ENCODE data around the gene POLR2A.

Gene POLR2A

DNA sequence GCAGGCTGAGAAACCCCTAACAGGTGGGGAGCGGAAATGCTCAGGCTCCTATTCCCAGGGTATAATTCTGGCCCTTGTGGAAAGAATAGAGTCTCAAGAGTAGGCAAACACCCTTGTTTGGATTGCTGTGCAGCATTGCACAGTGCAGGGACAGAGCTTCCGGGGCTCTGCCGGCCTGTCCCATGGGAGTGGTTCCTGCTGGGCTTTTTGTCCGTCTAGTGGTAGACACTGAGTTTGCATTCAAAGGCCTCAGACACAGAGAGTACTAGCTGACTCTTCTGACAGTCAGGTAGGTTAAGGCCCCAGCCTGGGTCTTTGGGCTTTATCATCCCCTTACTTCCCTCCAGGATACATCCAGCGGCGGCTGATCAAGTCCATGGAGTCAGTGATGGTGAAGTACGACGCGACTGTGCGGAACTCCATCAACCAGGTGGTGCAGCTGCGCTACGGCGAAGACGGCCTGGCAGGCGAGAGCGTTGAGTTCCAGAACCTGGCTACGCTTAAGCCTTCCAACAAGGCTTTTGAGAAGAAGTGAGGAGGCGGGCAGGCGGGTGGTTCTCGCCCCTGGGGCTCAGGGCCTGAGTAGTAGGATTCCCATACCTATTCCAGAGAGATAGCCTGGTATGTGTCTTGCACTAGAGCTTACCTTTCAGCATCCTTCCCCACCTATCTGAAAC lies 18.1 kb downstream of the POLR2A start:
- no peaks in the 10 kb centered on the region for H3K27me3 ChIP-seq (ENCODE audit: control insufficient read depth in 5 of 5, insufficient read depth in 4 of 5, low read length in 5 of 5)
- no peak overlapping the region for H3K27ac ChIP-seq (ENCODE audit: low read depth, low read length)
- peaks cover 0 to 8% (median 0%) of the 10 kb centered on the region in 5 donors for H3K4me1 ChIP-seq (ENCODE audit: control insufficient read depth in 5 of 5, insufficient read depth in 5 of 5, low read length in 5 of 5)
- H3K9me3 ChIP-seq (ENCODE audit: control insufficient read depth in 5 of 5, low read length in 5 of 5): no peaks in the 10 kb centered on the region
- H3K9ac ChIP-seq (ENCODE audit: low read length in 5 of 5): no peak overlapping the region
- H3K4me3 ChIP-seq (ENCODE audit: low read depth in 1 of 5, low read length in 5 of 5): no peak overlapping the region
- peaks cover 20 to 95% (median 85%) of the 10 kb centered on the region in 5 donors for H3K36me3 ChIP-seq (ENCODE audit: control insufficient read depth in 5 of 5, insufficient read depth in 5 of 5, low read length in 5 of 5)

DNA sequence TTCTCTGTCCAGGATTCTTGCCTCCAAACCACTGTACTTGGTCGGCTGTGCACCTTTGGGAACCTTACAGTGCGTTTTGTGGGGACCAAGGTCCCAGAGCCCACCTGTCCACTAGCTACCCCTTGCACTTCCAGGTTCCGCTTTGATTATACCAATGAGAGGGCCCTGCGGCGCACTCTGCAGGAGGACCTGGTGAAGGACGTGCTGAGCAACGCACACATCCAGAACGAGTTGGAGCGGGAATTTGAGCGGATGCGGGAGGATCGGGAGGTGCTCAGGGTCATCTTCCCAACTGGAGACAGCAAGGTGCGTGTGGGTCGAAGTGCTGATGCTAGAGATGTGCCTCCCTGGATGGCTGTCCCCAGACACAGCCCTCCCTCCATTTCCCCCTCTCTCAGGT lies 18.8 kb downstream of the POLR2A start:
- H3K36me3 ChIP-seq (ENCODE audit: control insufficient read depth in 5 of 5, insufficient read depth in 5 of 5, low read length in 5 of 5): peaks cover 20 to 94% (median 82%) of the 10 kb centered on the region in 5 donors
- no peaks in the 10 kb centered on the region for H3K27me3 ChIP-seq (ENCODE audit: control insufficient read depth in 5 of 5, insufficient read depth in 4 of 5, low read length in 5 of 5)
- H3K9ac ChIP-seq (ENCODE audit: low read length in 5 of 5): no peak overlapping the region
- peaks cover 0 to 1% (median 0%) of the 10 kb centered on the region in 5 donors for H3K4me1 ChIP-seq (ENCODE audit: control insufficient read depth in 5 of 5, insufficient read depth in 5 of 5, low read length in 5 of 5)
- no peak overlapping the region for H3K27ac ChIP-seq (ENCODE audit: low read depth, low read length)
- H3K9me3 ChIP-seq (ENCODE audit: control insufficient read depth in 5 of 5, low read length in 5 of 5): no peaks in the 10 kb centered on the region
- no peak overlapping the region for H3K4me3 ChIP-seq (ENCODE audit: low read depth in 1 of 5, low read length in 5 of 5)

DNA sequence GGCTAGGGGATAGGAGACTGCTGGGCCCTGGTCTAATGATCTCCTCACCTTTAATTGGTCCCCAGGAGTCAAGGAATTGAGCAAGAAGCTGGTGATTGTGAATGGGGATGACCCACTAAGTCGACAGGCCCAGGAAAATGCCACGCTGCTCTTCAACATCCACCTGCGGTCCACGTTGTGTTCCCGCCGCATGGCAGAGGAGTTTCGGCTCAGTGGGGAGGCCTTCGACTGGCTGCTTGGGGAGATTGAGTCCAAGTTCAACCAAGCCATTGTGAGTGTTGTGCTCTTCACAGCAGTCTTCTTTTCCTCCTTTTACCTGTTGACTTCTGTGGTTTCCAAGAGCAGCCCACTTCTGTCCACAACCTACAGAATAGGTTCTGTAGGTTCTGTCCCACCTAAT lies 19.4 kb downstream of the POLR2A start:
- Histone ChIP-seq H3K9ac (ENCODE audit: low read length in 5 of 5) (no peak overlapping the region), H3K27me3 (ENCODE audit: control insufficient read depth in 5 of 5, insufficient read depth in 4 of 5, low read length in 5 of 5) (no peaks in the 10 kb centered on the region), H3K27ac (ENCODE audit: low read depth, low read length) (no peak overlapping the region), H3K4me1 (ENCODE audit: control insufficient read depth in 5 of 5, insufficient read depth in 5 of 5, low read length in 5 of 5) (no peaks in the 10 kb centered on the region), H3K36me3 (ENCODE audit: control insufficient read depth in 5 of 5, insufficient read depth in 5 of 5, low read length in 5 of 5) (peaks cover 17 to 94% (median 83%) of the 10 kb centered on the region in 5 donors), H3K9me3 (ENCODE audit: control insufficient read depth in 5 of 5, low read length in 5 of 5) (no peaks in the 10 kb centered on the region), H3K4me3 (ENCODE audit: low read depth in 1 of 5, low read length in 5 of 5) (no peak overlapping the region)

DNA sequence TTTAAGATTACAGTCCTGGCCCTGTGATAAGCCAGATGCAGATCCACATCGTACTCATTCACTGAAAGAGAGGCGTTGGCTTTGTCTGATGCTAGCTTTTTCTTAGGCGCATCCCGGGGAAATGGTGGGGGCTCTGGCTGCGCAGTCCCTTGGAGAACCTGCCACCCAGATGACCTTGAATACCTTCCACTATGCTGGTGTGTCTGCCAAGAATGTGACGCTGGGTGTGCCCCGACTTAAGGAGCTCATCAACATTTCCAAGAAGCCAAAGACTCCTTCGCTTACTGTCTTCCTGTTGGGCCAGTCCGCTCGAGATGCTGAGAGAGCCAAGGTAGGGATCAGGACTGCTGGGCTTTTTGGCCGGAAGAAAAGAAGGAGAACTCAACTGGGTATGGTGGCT lies 24.0 kb downstream of the POLR2A start:
- Histone ChIP-seq H3K9ac (ENCODE audit: low read length in 5 of 5) (no peak overlapping the region), H3K9me3 (ENCODE audit: control insufficient read depth in 5 of 5, low read length in 5 of 5) (no peaks in the 10 kb centered on the region), H3K27me3 (ENCODE audit: control insufficient read depth in 5 of 5, insufficient read depth in 4 of 5, low read length in 5 of 5) (no peaks in the 10 kb centered on the region), H3K27ac (ENCODE audit: low read depth, low read length) (no peak overlapping the region), H3K36me3 (ENCODE audit: control insufficient read depth in 5 of 5, insufficient read depth in 5 of 5, low read length in 5 of 5) (peaks cover 10 to 97% (median 85%) of the 10 kb centered on the region in 5 donors), H3K4me3 (ENCODE audit: low read depth in 1 of 5, low read length in 5 of 5) (no peak overlapping the region), H3K4me1 (ENCODE audit: control insufficient read depth in 5 of 5, insufficient read depth in 5 of 5, low read length in 5 of 5) (no peaks in the 10 kb centered on the region)

DNA sequence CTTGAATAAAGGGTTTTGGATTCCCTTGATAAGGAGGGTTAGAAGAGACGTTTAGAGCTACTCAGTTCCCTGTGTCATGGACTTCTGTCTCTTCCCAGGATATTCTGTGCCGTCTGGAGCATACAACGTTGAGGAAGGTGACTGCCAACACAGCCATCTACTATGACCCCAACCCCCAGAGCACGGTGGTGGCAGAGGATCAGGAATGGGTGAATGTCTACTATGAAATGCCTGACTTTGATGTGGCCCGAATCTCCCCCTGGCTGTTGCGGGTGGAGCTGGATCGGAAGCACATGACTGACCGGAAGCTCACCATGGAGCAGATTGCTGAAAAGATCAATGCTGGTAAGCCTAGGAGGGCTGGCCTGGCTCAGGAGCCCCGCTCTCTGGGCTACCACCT lies 24.7 kb downstream of the POLR2A start:
- no peaks in the 10 kb centered on the region for H3K27me3 ChIP-seq (ENCODE audit: control insufficient read depth in 5 of 5, insufficient read depth in 4 of 5, low read length in 5 of 5)
- no peaks in the 10 kb centered on the region for H3K4me1 ChIP-seq (ENCODE audit: control insufficient read depth in 5 of 5, insufficient read depth in 5 of 5, low read length in 5 of 5)
- no peak overlapping the region for H3K27ac ChIP-seq (ENCODE audit: low read depth, low read length)
- no peak overlapping the region for H3K4me3 ChIP-seq (ENCODE audit: low read depth in 1 of 5, low read length in 5 of 5)
- no peak overlapping the region for H3K9ac ChIP-seq (ENCODE audit: low read length in 5 of 5)
- peaks cover 7 to 97% (median 85%) of the 10 kb centered on the region in 5 donors for H3K36me3 ChIP-seq (ENCODE audit: control insufficient read depth in 5 of 5, insufficient read depth in 5 of 5, low read length in 5 of 5)
- no peaks in the 10 kb centered on the region for H3K9me3 ChIP-seq (ENCODE audit: control insufficient read depth in 5 of 5, low read length in 5 of 5)

DNA sequence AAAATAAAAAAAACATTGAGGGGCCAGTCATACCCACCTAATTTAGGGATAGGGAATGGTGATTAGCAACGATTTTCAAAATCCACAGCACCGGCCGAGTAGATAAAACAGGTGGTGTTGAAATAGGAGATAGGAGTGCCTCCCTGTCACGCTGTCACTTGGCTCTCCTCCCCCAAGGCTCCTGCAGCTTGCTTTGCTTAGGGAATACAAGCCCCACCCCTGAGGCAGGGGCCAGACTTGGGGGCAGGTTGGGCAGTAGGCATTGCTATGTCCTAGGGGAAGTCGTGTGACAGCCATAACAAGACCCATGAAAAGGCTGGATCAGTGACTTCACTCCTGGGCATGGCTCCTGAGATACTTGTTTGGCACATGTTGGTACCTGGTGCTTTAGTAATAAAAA lies 25.8 kb downstream of the POLR2A start:
- H3K27ac ChIP-seq (ENCODE audit: low read depth, low read length): no peak overlapping the region
- H3K9ac ChIP-seq (ENCODE audit: low read length in 5 of 5): no peak overlapping the region
- peaks cover 6 to 90% (median 80%) of the 10 kb centered on the region in 5 donors for H3K36me3 ChIP-seq (ENCODE audit: control insufficient read depth in 5 of 5, insufficient read depth in 5 of 5, low read length in 5 of 5)
- no peaks in the 10 kb centered on the region for H3K9me3 ChIP-seq (ENCODE audit: control insufficient read depth in 5 of 5, low read length in 5 of 5)
- no peaks in the 10 kb centered on the region for H3K27me3 ChIP-seq (ENCODE audit: control insufficient read depth in 5 of 5, insufficient read depth in 4 of 5, low read length in 5 of 5)
- H3K4me3 ChIP-seq (ENCODE audit: low read depth in 1 of 5, low read length in 5 of 5): no peak overlapping the region
- peaks cover 0 to 2% (median 1%) of the 10 kb centered on the region in 5 donors for H3K4me1 ChIP-seq (ENCODE audit: control insufficient read depth in 5 of 5, insufficient read depth in 5 of 5, low read length in 5 of 5)

DNA sequence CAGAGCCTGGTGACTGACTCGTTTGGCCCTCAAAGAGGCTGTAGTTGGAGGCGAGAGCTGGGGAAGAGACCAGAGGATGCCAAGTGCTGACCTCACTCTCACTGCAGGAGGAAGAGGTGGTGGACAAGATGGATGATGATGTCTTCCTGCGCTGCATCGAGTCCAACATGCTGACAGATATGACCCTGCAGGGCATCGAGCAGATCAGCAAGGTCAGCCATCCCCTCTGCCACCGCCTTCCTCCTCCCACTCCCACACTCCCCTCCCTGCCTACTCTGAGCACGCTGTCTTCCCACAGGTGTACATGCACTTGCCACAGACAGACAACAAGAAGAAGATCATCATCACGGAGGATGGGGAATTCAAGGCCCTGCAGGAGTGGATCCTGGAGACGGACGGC lies 26.9 kb downstream of the POLR2A start:
- Histone ChIP-seq H3K4me1 (ENCODE audit: control insufficient read depth in 5 of 5, insufficient read depth in 5 of 5, low read length in 5 of 5) (peaks cover 0 to 11% (median 6%) of the 10 kb centered on the region in 5 donors), H3K9me3 (ENCODE audit: control insufficient read depth in 5 of 5, low read length in 5 of 5) (no peaks in the 10 kb centered on the region), H3K27ac (ENCODE audit: low read depth, low read length) (no peak overlapping the region), H3K9ac (ENCODE audit: low read length in 5 of 5) (no peak overlapping the region), H3K36me3 (ENCODE audit: control insufficient read depth in 5 of 5, insufficient read depth in 5 of 5, low read length in 5 of 5) (peaks cover 0 to 80% (median 78%) of the 10 kb centered on the region in 5 donors), H3K4me3 (ENCODE audit: low read depth in 1 of 5, low read length in 5 of 5) (no peak overlapping the region), H3K27me3 (ENCODE audit: control insufficient read depth in 5 of 5, insufficient read depth in 4 of 5, low read length in 5 of 5) (no peaks in the 10 kb centered on the region)

DNA sequence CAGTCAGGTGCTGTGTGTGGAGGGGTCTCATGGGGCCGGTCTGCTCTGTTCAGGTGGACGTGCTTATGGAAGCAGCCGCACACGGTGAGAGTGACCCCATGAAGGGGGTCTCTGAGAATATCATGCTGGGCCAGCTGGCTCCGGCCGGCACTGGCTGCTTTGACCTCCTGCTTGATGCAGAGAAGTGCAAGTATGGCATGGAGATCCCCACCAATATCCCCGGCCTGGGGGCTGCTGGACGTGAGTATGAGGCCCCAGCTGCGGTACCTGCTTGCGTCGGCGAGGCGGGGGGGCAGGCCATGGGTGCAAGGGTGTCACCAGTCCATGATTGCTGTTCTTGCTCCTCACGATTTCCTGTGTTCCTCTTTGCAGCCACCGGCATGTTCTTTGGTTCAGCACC lies 27.9 kb downstream of the POLR2A start:
- H3K9me3 ChIP-seq (ENCODE audit: control insufficient read depth in 5 of 5, low read length in 5 of 5): no peaks in the 10 kb centered on the region
- H3K4me3 ChIP-seq (ENCODE audit: low read depth in 1 of 5, low read length in 5 of 5): no peak overlapping the region
- H3K9ac ChIP-seq (ENCODE audit: low read length in 5 of 5): no peak overlapping the region
- H3K4me1 ChIP-seq (ENCODE audit: control insufficient read depth in 5 of 5, insufficient read depth in 5 of 5, low read length in 5 of 5): peaks cover 0 to 12% (median 6%) of the 10 kb centered on the region in 5 donors
- no peak overlapping the region for H3K27ac ChIP-seq (ENCODE audit: low read depth, low read length)
- H3K27me3 ChIP-seq (ENCODE audit: control insufficient read depth in 5 of 5, insufficient read depth in 4 of 5, low read length in 5 of 5): no peaks in the 10 kb centered on the region
- H3K36me3 ChIP-seq (ENCODE audit: control insufficient read depth in 5 of 5, insufficient read depth in 5 of 5, low read length in 5 of 5): peaks cover 0 to 71% (median 69%) of the 10 kb centered on the region in 5 donors

DNA sequence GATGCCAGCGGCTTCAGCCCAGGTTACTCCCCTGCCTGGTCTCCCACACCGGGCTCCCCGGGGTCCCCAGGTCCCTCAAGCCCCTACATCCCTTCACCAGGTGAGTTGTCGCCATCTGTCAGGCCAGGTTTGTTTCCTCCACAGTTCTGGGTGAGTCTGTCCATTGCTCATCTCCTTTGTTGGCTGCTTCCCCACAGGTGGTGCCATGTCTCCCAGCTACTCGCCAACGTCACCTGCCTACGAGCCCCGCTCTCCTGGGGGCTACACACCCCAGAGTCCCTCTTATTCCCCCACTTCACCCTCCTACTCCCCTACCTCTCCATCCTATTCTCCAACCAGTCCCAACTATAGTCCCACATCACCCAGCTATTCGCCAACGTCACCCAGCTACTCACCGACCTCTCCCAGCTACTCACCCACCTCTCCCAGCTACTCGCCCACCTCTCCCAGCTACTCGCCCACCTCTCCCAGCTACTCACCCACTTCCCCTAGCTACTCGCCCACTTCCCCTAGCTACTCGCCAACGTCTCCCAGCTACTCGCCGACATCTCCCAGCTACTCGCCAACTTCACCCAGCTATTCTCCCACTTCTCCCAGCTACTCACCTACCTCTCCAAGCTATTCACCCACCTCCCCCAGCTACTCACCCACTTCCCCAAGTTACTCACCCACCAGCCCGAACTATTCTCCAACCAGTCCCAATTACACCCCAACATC lies 28.8 kb downstream of the POLR2A start:
- no peaks in the 10 kb centered on the region for H3K27me3 ChIP-seq (ENCODE audit: control insufficient read depth in 5 of 5, insufficient read depth in 4 of 5, low read length in 5 of 5)
- H3K36me3 ChIP-seq (ENCODE audit: control insufficient read depth in 5 of 5, insufficient read depth in 5 of 5, low read length in 5 of 5): peaks cover 0 to 68% (median 62%) of the 10 kb centered on the region in 5 donors

DNA sequence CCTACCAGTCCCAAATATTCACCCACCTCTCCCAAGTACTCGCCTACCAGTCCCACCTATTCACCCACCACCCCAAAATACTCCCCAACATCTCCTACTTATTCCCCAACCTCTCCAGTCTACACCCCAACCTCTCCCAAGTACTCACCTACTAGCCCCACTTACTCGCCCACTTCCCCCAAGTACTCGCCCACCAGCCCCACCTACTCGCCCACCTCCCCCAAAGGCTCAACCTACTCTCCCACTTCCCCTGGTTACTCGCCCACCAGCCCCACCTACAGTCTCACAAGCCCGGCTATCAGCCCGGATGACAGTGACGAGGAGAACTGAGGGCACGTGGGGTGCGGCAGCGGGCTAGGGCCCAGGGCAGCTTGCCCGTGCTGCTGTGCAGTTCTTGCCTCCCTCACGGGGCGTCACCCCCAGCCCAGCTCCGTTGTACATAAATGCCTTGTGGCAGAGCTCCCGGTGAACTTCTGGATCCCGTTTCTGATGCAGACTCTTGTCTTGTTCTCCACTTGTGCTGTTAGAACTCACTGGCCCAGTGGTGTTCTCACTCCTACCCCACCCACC lies 29.8 kb downstream of the POLR2A start:
- Histone ChIP-seq H3K36me3 (ENCODE audit: control insufficient read depth in 5 of 5, insufficient read depth in 5 of 5, low read length in 5 of 5) (peaks cover 0 to 59% (median 53%) of the 10 kb centered on the region in 5 donors), H3K9ac (ENCODE audit: low read length in 5 of 5) (no peak overlapping the region)

More for the DNA sequence above, 28.8 kb downstream of the POLR2A start:
- no peak overlapping the region for H3K9ac ChIP-seq (ENCODE audit: low read length in 5 of 5)
- no peaks in the 10 kb centered on the region for H3K9me3 ChIP-seq (ENCODE audit: control insufficient read depth in 5 of 5, low read length in 5 of 5)
- no peak overlapping the region for H3K27ac ChIP-seq (ENCODE audit: low read depth, low read length)
- peaks cover 0 to 12% (median 6%) of the 10 kb centered on the region in 5 donors for H3K4me1 ChIP-seq (ENCODE audit: control insufficient read depth in 5 of 5, insufficient read depth in 5 of 5, low read length in 5 of 5)
- no peak overlapping the region for H3K4me3 ChIP-seq (ENCODE audit: low read depth in 1 of 5, low read length in 5 of 5)

More for the DNA sequence above, 29.8 kb downstream of the POLR2A start:
- peaks cover 0 to 12% (median 6%) of the 10 kb centered on the region in 5 donors for H3K4me1 ChIP-seq (ENCODE audit: control insufficient read depth in 5 of 5, insufficient read depth in 5 of 5, low read length in 5 of 5)
- no peak overlapping the region for H3K27ac ChIP-seq (ENCODE audit: low read depth, low read length)
- no peaks in the 10 kb centered on the region for H3K9me3 ChIP-seq (ENCODE audit: control insufficient read depth in 5 of 5, low read length in 5 of 5)
- no peak overlapping the region for H3K4me3 ChIP-seq (ENCODE audit: low read depth in 1 of 5, low read length in 5 of 5)
- no peaks in the 10 kb centered on the region for H3K27me3 ChIP-seq (ENCODE audit: control insufficient read depth in 5 of 5, insufficient read depth in 4 of 5, low read length in 5 of 5)

Measured in subcutaneous abdominal adipose tissue (tissue), 5 donors.